ENCODE measurements around the gene RNF10. TPM values are rescaled to one million over a fixed set of nuclear protein-coding genes. Genes with fewer than 3 reads are reported as not detected.

The RNF10 gene
- total and polyA plus RNA-seq, 2 experiments from 2014 or later: 83.9 to 128 TPM

DNA sequence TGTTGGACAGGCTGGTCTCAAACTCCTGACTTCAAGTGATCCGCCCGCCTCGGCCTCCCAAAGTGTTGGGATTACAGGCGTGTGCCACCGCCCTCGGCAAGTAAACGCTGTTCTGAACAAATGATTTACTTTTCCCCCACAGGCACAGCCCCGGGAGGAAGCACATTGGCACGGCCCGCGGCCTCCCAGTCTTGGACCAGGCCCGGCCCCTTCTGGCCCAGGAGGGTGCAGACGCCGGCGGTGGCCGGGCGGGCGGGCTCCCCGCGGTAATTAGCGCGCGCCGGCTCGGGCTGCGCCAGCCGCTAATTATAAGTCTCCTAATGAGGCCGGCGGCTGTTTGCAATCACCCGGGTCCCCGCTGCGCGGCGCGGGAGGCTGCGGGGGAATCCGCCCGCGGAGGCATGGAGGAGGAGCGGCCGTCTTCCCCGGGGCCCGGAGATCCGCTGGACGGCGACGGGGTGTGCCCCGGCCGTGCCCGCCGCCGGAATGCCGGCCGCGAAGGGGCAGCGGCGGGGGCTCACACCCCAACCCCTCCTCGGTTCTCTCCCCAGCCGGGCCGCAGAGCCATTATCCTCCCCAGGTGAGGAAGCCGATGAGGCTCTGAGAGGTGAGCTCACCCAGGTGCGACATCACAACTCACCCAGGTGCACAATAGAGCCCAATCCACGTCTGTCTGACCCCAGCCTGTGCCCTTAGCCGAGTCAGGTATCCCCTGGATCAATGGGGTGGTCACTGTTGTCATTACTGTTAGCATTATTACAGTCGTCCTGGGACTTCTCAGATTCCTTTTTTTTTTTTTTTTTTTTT, 50.4 kb downstream of the RNF10 start:
- H3K9me2 ChIP-seq (replicated peaks; ENCODE audit: insufficient read depth): no peaks in the 10 kb centered on the region
- H3K36me3 ChIP-seq (replicated peaks; ENCODE audit: insufficient read depth, low read depth): no peaks in the 10 kb centered on the region
- H3K79me2 ChIP-seq: peaks cover 3% of the 10 kb centered on the region
- WGBS (ENCODE audit: low lambda C conversion rate, missing lambda C conversion rate): 4% methylated on average over 55 of the region's 65 CpGs
- H2AFZ ChIP-seq: peak overlapping the region; percentile 65
- peak overlapping the region; percentile 94 for H3K4me2 ChIP-seq
- TF ChIP-seq CTCF (IDR thresholded peaks at IDR 0.05; ENCODE audit: poor library complexity) (peak; percentile 49), EZH2phosphoT487 (IDR thresholded peaks at IDR 0.05; ENCODE audit: low read depth, severe bottlenecking, unreplicated experiment) (no peak)
- H4K20me1 ChIP-seq (ENCODE audit: insufficient read depth, poor library complexity, severe bottlenecking): no peaks in the 10 kb centered on the region
- peak overlapping the region; percentile 19 for H3K4me3 ChIP-seq
- peaks cover 6% of the 10 kb centered on the region for H3K27me3 ChIP-seq
- H3K27ac ChIP-seq: no peak overlapping the region
- peaks cover 4% of the 10 kb centered on the region for H3K4me1 ChIP-seq (ENCODE audit: insufficient read depth)
- peak; percentile 71 for DNase-seq (ENCODE audit: low spot score)
- no peaks in the 10 kb centered on the region for H3K9me3 ChIP-seq (ENCODE audit: low read depth)

GRCh38 chr12:120586206-120586605, 52.0 kb downstream of the RNF10 start:
- Histone ChIP-seq H3K27me3 (peaks cover 6% of the 10 kb centered on the region), H3K9me3 (ENCODE audit: low read depth) (no peaks in the 10 kb centered on the region), H3K27ac (no peak overlapping the region), H2AFZ (no peak overlapping the region), H3K36me3 (replicated peaks; ENCODE audit: insufficient read depth, low read depth) (no peaks in the 10 kb centered on the region), H3K4me2 (no peak overlapping the region), H3K4me1 (ENCODE audit: insufficient read depth) (peaks cover 4% of the 10 kb centered on the region), H4K20me1 (ENCODE audit: insufficient read depth, poor library complexity, severe bottlenecking) (no peaks in the 10 kb centered on the region), H3K79me2 (no peaks in the 10 kb centered on the region), H3K9me2 (replicated peaks; ENCODE audit: insufficient read depth) (no peaks in the 10 kb centered on the region), H3K4me3 (no peak overlapping the region)
- TF ChIP-seq CTCF (IDR thresholded peaks at IDR 0.05; ENCODE audit: poor library complexity) (no peak), EZH2 (IDR thresholded peaks at IDR 0.05; ENCODE audit: borderline replicate concordance) (no peak), EZH2phosphoT487 (IDR thresholded peaks at IDR 0.05; ENCODE audit: low read depth, severe bottlenecking, unreplicated experiment) (no peak)
- WGBS (ENCODE audit: low lambda C conversion rate, missing lambda C conversion rate): 79% methylated on average over 7 of the region's 7 CpGs
- no peak for DNase-seq (ENCODE audit: low spot score)

- 67% methylated on average over 2 of the region's 2 CpGs for WGBS (ENCODE audit: low lambda C conversion rate, missing lambda C conversion rate)
- no peaks in the 10 kb centered on the region for H3K36me3 ChIP-seq (replicated peaks; ENCODE audit: insufficient read depth, low read depth)
- no peak for DNase-seq (ENCODE audit: low spot score)
- no peaks in the 10 kb centered on the region for H3K9me2 ChIP-seq (replicated peaks; ENCODE audit: insufficient read depth)
- H3K79me2 ChIP-seq: no peaks in the 10 kb centered on the region
- H4K20me1 ChIP-seq (ENCODE audit: insufficient read depth, poor library complexity, severe bottlenecking): no peaks in the 10 kb centered on the region
- no peak overlapping the region for H2AFZ ChIP-seq
- no peak overlapping the region for H3K4me2 ChIP-seq
- H3K27me3 ChIP-seq: peaks cover 6% of the 10 kb centered on the region
- H3K4me3 ChIP-seq: no peak overlapping the region
- TF ChIP-seq EZH2 (IDR thresholded peaks at IDR 0.05; ENCODE audit: borderline replicate concordance) (no peak), CTCF (IDR thresholded peaks at IDR 0.05; ENCODE audit: poor library complexity) (no peak)
- no peak overlapping the region for H3K27ac ChIP-seq
- no peaks in the 10 kb centered on the region for H3K9me3 ChIP-seq (ENCODE audit: low read depth)
- H3K4me1 ChIP-seq (ENCODE audit: insufficient read depth): peaks cover 2% of the 10 kb centered on the region
Measured at GRCh38 chr12:120586860-120587259, 52.7 kb downstream of the RNF10 start.

All from hepatocyte (in vitro differentiated cells).